ENCODE measurements around the gene RETN. TPM values are rescaled to one million over a fixed set of nuclear protein-coding genes. Genes with fewer than 3 reads are reported as not detected.

The RETN gene
- total and polyA plus RNA-seq, 2 of the 8 experiments (the other 6 are each of a cell fraction or from before 2014, with no cell fraction given) = not detected

- TF ChIP-seq CHD7 (IDR thresholded peaks at IDR 0.05; ENCODE audit: insufficient replicate concordance, low read length) = no peak
- no peak for TF ChIP-seq GTF2F1 (IDR thresholded peaks at IDR 0.05; ENCODE audit: borderline replicate concordance, low read depth, low read length)
- TF ChIP-seq KDM1A (IDR thresholded peaks at IDR 0.05; ENCODE audit: borderline replicate concordance, low read length) = no peak
- no peak for TF ChIP-seq FOSL1 (IDR thresholded peaks at IDR 0.05; ENCODE audit: insufficient read depth, low read depth, low read length)
- no peak for TF ChIP-seq RXRA (IDR thresholded peaks at IDR 0.05; ENCODE audit: insufficient read depth, low read depth, low read length)
- TF ChIP-seq SIRT6 (IDR thresholded peaks at IDR 0.05; ENCODE audit: low read length) = no peak
- TF ChIP-seq MAFK (IDR thresholded peaks at IDR 0.05; ENCODE audit: low read depth, low read length) = no peak
- TF ChIP-seq NRF1 (IDR thresholded peaks at IDR 0.05; ENCODE audit: low read depth, low read length) = no peak
- no peak for TF ChIP-seq EZH2 (IDR thresholded peaks at IDR 0.05; ENCODE audit: low read depth, low read length, severe bottlenecking)
- TF ChIP-seq, protein P1, sequence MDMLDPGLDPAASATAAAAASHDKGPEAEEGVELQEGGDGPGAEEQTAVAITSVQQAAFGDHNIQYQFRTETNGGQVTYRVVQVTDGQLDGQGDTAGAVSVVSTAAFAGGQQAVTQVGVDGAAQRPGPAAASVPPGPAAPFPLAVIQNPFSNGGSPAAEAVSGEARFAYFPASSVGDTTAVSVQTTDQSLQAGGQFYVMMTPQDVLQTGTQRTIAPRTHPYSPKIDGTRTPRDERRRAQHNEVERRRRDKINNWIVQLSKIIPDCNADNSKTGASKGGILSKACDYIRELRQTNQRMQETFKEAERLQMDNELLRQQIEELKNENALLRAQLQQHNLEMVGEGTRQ (IDR thresholded peaks at IDR 0.05; ENCODE audit: low read length) = no peak
Measured at GRCh38 chr19:7625763-7626372, 43.0 kb upstream of the RETN start (continued).

All from H1 (cell line).